ENCODE data around the gene PRODH.
"Not testable (repeated sequence)": the region's sequence is repeated elsewhere in the genome, so short reads cannot be mapped to it uniquely, and the experiment has no call there.

The PRODH gene

DNA sequence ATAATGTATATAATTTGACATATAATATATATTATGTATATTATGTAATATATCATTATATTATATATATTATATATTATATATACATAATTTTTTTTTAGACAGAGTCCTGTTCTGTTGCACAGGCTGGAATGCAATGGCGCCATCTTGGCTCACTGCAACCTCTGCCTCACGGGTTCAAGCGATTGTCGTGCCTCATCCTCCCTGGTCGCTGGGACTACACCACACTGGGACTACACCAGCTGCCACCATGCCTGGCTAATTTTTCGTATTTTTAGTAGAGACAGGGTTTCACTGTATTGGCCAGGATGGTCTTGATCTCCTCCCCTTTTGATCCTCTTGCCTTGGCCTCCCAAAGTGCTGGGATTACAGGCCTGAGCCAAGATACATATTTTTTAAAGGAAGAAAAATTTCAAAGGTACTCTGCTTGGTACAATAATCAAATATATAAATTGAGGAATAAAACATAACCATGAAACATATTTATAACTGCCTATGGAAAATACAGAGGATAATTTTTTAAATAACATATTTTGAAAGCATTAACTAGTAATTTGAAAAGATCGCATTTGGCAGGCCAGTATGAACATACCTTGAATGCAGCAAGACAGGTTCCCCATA lies 39.9 kb downstream of the PRODH start:
- not testable (repeated sequence) for DNase-seq

DNA sequence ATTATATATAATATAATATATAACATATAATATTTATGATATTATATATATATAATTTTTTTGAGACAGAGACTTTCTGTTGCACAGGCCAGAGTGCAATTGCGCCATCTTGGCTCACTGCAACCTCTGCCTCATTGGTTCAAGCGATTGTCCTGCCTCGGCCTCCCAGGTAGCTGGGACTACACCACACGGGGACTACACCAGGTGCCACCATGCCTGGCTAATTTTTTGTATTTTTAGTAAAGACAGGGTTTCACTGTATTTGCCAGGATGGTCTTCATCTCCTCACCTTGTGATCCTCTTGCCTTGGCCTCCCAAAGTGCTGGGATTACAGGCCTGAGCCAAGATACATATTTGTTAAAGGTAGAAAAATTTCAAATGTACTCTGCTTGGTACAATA lies 42.3 kb downstream of the PRODH start:
- DNase-seq: not testable (repeated sequence)

DNA sequence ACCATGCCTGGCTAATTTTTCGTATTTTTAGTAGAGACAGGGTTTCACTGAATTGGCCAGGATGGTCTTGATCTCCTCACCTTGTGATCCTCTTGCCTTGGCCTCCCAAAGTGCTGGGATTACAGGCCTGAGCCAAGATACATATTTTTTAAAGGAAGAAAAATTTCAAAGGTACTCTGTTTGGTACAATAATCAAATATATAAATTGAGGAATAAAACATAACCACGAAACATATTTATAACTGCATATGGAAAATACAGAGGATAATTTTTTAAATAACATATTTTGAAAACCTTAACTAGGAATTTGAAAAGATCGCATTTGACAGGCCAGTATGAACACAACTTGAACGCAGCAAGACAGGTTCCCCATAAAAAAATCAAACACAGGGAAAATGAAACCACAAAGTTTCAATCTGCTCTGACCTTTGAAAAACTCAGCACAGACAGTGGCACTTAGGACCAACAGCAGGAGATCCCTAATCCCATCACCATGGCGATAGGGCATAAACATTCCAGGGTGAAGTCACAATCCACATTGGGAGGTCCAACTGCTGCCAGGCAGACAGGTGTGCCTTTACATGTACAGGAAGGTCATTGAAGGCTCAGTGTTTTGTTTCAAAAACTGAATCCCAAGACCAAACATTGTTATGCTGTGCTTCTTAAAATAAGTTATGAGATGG lies 45.4 kb downstream of the PRODH start:
- DNase-seq: not testable (repeated sequence)

DNA sequence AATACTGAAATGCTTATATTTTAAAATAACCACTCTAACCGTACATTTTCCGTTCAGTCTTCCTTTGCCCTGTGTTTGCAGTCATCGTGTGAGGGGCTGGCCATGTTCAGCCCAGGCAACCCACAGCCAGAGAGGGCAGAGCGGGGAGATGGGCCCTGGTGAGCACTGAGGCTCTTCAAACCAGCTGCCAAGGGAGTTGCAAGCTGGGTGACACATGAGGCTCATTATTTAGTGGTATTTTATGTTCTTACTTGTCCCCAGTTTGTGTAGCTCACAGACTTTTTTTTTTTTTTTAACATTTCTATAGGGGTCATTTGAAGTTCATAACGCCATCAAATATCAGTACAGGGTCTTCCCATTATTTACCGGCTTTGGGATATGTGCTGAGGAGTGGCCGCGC lies 48.0 kb downstream of the PRODH start:
- DNase-seq: no peak

DNA sequence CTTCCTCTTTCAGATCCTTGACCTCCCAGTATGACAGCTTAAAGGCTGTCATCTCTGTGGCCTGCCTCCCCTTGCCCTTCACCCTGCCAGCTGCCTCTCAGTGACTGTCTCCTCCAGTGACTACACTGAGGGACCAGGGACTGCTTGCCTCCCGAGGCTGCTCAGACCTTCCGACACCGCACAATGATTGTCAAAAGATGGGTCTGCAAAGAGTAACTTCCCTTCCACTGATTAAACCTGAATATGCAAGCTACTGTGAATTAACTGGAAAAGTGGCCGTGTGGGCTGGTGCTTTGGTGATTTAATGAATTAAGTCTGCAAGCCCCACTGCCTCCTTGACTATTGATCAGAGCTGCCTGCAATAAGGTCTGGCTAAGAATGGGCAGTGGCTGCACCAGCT lies 51.6 kb downstream of the PRODH start:
- DNase-seq: not testable (repeated sequence)

DNA sequence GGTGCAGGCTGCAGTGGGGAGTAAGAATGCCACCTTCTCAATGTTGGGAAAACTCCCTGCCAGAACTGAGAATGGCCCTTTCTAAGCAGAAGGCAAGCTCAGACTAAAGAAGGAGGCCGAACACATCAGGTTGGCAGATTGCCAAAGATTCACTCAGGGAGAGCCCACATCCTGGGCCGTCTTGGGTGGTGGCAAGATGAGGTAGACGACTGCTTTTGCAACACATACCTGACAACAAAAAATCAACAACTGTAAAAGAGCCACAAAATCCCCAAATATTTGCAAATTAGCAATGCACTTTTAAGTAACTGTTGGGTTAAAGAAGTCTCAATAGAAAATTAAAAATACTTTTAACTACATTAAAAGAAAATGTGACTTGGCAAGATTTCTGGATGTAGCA lies 54.8 kb downstream of the PRODH start:
- not testable (repeated sequence) for DNase-seq

Data from DMS 273 treated with DMSO at 0.1 percent for 48 hours (cell line).